Vagina (tissue), 2 donors: Measurements from ENCODE around the gene AHNAK2.

Experiments
- CTCF ChIP-seq, 3 experiments: fragments of 450-650 bp in 2 of 3; fragments of 200-600 bp in 1 of 3; sonication (generic) in 1 of 3; IDR thresholded peaks; one replicate each; pipeline ENCODE4 v1.5.1; 2017 to 2019; ENCODE audit warnings: antibody characterized with exemption in 3 of 3, mild to moderate bottlenecking in 2 of 3, moderate library complexity in 2 of 3
- POLR2A ChIP-seq, 2 donors: fragments of 450-650 bp; IDR thresholded peaks; one replicate each; pipeline ENCODE4 v1.6.1; 2017; ENCODE audit warnings: antibody characterized with exemption in 2 of 2, mild to moderate bottlenecking in 2 of 2, moderate library complexity in 2 of 2

- TF ChIP-seq CTCF (IDR thresholded peaks at IDR 0.05) = peak; percentile 79 to 91 (median 83)
- TF ChIP-seq POLR2A (IDR thresholded peaks at IDR 0.05) = no peak
Observed at GRCh38 chr14:104976198-104977007, 1.8 kb downstream of the AHNAK2 start.
